ENCODE results near the gene RIPPLY3.

The RIPPLY3 gene

DNA sequence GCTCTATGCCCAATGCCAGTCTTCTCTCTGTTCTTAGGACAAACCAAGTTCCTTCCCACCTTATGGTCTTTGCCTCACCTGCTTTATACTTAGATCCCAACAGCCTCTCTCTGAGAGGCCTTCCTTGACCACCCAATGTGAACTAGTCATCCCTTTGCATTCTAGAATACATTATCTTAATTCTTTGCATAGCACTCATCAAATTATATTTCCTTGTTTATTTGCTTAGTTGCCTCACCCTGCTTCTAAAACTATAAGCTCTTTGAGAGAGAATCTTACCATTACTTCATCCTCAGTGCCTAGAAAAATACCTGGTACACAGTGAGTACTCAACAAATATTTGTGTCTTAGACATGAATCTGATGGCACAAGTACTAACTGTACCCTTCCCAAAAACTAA is 58.3 kb downstream of the RIPPLY3 start:
- DNase-seq, result no peak

DNA sequence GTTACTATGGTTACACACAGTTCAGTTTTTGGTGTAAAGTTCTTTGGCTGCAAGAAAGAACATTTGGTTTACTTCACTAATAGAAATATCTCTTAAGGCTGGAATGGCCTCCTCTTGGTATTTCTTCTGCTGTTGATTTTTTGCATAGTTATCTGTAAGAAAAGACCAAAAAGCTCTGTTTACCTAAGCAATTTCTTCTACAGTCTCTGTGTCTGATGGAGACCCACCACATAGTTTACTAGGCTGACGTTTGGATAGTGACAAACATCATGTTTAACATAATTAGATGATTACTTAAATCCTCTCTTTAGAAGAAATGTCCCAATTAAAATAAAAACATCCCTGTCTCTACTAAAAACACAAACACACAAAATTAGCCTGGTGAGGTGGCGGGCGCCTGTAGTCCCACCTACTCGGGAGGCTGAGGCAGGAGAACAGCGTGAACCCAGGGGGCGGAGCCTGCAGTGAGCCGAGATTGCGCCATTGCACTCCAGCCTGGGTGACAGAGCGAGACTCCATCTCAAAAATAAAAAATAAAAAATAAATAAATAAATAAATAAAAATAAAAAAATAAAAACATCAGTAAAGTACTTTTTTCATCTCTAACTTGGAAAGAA is 59.2 kb downstream of the RIPPLY3 start:
- DNase-seq, result no peak

Measured in T1000 (cell line).